HG03342 (cell line): ENCODE results near the gene TBC1D4.

Experiments
- ATAC-seq: cut with Tn5 transposase; IDR thresholded peaks from one replicate; pipeline ENCODE4 v1.9.1; 2021; ENCODE audit warnings: mild to moderate bottlenecking, moderate library complexity; ENCODE audit not compliant: unreplicated experiment

Gene TBC1D4, protein sequence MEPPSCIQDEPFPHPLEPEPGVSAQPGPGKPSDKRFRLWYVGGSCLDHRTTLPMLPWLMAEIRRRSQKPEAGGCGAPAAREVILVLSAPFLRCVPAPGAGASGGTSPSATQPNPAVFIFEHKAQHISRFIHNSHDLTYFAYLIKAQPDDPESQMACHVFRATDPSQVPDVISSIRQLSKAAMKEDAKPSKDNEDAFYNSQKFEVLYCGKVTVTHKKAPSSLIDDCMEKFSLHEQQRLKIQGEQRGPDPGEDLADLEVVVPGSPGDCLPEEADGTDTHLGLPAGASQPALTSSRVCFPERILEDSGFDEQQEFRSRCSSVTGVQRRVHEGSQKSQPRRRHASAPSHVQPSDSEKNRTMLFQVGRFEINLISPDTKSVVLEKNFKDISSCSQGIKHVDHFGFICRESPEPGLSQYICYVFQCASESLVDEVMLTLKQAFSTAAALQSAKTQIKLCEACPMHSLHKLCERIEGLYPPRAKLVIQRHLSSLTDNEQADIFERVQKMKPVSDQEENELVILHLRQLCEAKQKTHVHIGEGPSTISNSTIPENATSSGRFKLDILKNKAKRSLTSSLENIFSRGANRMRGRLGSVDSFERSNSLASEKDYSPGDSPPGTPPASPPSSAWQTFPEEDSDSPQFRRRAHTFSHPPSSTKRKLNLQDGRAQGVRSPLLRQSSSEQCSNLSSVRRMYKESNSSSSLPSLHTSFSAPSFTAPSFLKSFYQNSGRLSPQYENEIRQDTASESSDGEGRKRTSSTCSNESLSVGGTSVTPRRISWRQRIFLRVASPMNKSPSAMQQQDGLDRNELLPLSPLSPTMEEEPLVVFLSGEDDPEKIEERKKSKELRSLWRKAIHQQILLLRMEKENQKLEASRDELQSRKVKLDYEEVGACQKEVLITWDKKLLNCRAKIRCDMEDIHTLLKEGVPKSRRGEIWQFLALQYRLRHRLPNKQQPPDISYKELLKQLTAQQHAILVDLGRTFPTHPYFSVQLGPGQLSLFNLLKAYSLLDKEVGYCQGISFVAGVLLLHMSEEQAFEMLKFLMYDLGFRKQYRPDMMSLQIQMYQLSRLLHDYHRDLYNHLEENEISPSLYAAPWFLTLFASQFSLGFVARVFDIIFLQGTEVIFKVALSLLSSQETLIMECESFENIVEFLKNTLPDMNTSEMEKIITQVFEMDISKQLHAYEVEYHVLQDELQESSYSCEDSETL (N-terminal part only)

GRCh38 chr13:75482070-75482819 is at the start of gene TBC1D4:
Gene TBC1D4, minus strand, starts transcription at chr13:75482169. Its CDS starts 402 bp downstream, at chr13:75481767.
- peak; percentile 70 for ATAC-seq

- peak; percentile 47 for ATAC-seq
Measured at GRCh38 chr13:75530549-75530961, 48.6 kb upstream of the TBC1D4 start.

- ATAC-seq, result no peak
Measured at GRCh38 chr13:75521956-75522355, 40.0 kb upstream of the TBC1D4 start.

GRCh38 chr13:75518439-75519088 is 36.6 kb upstream of the TBC1D4 start:
- no peak for ATAC-seq

DNA sequence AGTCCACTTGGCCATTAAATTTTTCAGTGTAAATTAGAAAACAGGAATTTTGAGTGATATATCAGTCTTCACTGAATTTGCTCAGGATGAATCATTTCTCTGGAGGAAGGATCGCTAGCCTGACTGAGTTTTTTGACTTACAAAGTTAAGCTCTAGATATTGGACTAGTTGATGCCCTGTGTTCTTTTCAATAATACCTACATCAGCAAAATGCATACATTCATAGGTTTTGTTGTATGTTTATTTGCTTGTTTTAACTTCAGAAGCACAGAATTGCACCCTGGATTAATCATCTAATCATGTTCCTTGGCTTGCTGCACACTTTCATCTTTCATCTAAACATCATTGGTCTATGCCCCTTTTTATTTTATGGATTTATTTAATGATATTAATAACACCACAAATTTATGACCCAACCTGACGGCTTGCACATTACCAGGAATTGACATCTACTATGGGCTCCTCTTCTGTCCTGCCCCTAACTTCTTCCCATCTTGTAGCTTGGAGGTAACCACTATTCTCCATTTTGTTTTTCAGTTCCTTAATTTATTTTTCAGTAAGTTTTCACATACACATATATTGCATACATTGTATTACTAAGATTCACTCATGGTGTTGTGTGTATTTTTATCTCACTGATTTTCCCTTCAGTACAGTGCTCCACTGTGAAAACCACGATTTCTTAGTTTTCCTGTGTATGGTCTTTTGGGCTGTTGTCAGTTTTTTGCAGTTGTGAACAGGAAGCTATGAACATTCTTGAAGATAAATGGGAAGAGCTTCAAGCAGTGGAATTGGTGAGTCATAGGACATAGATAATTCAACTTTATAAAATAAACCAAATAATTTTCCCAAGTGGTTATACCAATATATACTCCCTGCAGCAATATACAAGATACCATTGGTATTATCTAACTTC is 32.4 kb upstream of the TBC1D4 start:
- ATAC-seq, result no peak

DNA sequence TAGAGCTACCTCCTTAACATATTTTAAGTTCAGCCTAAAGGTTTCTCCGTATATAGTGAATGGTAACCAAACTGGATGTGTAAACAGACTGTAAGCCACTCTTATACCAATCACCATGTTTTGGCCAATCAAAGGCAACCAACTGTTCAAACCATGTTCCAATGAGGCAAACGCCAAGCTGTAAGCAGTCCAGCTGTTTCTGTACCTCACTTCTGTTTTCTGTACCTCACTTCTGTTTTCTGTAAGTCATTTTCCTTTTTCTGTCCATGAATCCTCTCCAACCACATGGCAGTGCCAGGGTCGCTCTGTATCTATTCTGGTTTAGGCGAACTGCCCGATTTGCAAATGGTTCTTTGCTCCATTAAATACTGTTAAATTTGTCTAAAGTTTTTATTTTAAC is 31.3 kb upstream of the TBC1D4 start:
- ATAC-seq, result no peak

- peak; percentile 88 for ATAC-seq
Measured at GRCh38 chr13:75512253-75512652, 30.3 kb upstream of the TBC1D4 start.

- ATAC-seq, result no peak
Measured at GRCh38 chr13:75511051-75511625, 29.2 kb upstream of the TBC1D4 start.

DNA sequence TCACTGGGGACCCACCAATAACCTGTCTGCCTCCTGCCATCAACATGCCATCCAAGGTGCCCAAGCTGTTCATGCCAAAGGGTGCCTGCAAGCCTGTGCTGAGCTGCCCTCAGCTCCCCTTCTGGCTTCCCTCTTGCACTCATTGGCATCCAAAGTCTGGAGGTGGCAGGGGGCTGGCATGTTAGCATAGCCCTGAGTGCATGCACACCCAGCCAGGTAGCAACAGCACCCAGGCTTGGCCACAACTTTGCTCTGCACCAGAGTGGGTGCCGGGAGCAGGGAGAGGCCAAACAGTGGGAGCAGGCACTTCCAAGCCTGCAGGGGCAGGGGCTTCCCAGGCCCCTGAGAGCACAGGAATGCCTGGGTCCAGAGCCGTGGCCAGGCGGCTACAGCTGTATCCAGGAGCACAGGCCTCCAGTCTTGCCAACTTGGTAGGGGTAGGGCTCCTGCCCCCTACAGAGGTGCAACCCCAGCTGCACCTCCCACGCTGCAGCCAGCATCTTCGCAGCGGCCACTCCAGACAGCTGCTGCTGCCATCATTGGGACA is 26.1 kb upstream of the TBC1D4 start:
- ATAC-seq, result no peak

DNA sequence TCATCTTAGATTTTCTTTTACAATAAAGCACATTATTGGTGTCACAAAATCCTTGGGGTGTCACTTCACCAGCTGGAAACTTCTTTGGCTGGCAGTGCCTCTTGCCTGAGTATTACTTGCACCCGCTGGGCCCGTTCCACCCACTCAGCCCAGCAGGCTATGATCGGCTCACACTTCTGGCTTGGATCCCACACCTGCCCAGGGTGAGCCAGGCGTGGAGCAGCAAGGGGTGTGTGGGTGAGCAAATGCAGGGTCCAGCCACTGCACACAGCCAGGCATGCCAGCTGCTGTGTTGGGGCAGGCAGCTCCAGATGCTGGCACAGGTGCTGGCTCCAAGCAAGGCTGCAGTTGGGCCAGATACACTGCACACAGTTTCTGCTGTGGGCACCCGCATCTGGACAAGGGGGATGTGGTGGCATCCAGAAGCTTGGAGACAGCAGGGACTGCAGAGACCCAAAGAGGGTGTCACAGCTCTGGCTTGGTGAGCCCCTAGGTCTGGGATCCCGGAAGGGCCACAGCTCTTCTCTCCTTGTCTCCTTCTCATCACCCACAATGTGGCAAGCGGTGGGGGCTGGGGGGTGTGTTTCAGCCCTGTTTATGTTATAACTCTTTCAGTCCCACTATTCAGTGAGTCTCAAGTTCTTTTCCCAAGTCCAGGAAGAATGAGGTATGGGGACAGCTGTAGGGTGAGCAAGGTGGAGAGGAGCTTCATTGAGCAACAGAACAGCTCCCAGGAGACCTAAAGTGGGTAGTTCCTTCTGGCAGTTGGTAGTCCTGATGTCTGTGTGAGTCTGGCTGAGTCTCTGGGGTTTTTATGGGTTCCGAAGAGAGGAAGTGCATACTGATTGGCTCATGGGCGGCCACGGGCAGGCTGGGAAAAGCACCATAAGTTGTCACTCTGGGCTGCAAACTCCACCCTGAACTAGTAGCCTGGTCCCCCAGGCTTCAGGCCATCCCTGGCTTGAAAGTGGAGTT is 25.3 kb upstream of the TBC1D4 start:
- no peak for ATAC-seq

- no peak for ATAC-seq
Measured at GRCh38 chr13:75506018-75506417, 24.0 kb upstream of the TBC1D4 start.

- ATAC-seq, result no peak
Measured at GRCh38 chr13:75505327-75505726, 23.4 kb upstream of the TBC1D4 start.

GRCh38 chr13:75495938-75496337 is 14.0 kb upstream of the TBC1D4 start:
- no peak for ATAC-seq

GRCh38 chr13:75494491-75494890 is 12.5 kb upstream of the TBC1D4 start:
- no peak for ATAC-seq

DNA sequence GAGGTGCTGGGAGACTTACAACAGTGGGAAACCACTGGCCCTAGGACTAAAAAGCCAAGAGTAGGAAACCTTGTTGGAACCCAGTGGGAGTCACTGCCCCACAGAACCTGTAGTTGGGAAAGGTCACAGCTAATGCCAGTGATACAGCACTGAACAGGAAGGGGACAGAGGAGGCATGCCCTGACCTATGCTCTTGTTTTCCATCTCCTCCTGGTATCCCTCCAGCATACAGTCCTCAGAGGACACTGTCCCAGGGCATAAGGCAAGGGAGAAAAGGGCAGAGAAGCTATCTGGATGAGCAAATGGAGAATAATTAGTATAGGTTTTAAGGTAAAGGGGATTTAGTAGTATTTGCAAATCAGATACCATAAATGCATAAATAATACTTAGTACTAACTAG is 11.2 kb upstream of the TBC1D4 start:
- ATAC-seq, result no peak

GRCh38 chr13:75492389-75492788 is 10.4 kb upstream of the TBC1D4 start:
- no peak for ATAC-seq

GRCh38 chr13:75491376-75491775 is 9.4 kb upstream of the TBC1D4 start:
- no peak for ATAC-seq
